SK-N-SH (cell line): ENCODE data around the gene ARHGAP25. TPM values are rescaled to one million over a fixed set of nuclear protein-coding genes. Genes with fewer than 3 reads are reported as not detected.

Source experiments
- CTCF ChIA-PET: fragments of 300-600, 350-600 bp; formaldehyde crosslinking; extraction: SDS; loops from one replicate; lab custom pipeline; 2021; lab: Yijun Ruan, JAX
- POLR2A ChIA-PET: fragments of 350-600 bp; sonication (Branson Sonifier 250); formaldehyde crosslinking; extraction: SDS; loops from one replicate; lab custom pipeline; 2020; ENCODE audit warnings: antibody characterized with exemption, inconsistent platforms; lab: Yijun Ruan, JAX
- DNase-seq: peaks from one replicate; pipeline ENCODE4 v3.0.0; 2012
- H2AFZ ChIP-seq: fragments of 200-600 bp; sonication (generic); 2 replicates; pipeline ENCODE4 v1.8.1; 2016; ENCODE audit warnings: antibody characterized with exemption, mild to moderate bottlenecking, low read depth
- H3F3A ChIP-seq: fragments of 200-600 bp; sonication (generic); replicated peaks from 2 replicates; pipeline ENCODE3; 2016; ENCODE audit warnings: antibody characterized with exemption, mild to moderate bottlenecking; ENCODE audit not compliant: insufficient read depth
- H3K27ac ChIP-seq, 2 experiments: fragments of 200-500 bp in 1 of 2; fragments of 200-600 bp in 1 of 2; sonication (Bioruptor generic) in 1 of 2; sonication (generic), shearing (Covaris generic) in 1 of 2; 2 replicates each; pipeline versions ENCODE4 v1.5.1 to v1.6.1; 2014 to 2016; ENCODE audit warnings: low read depth in 2 of 2, inconsistent platforms in 1 of 2, low read length in 1 of 2, mild to moderate bottlenecking in 1 of 2, mixed read lengths in 1 of 2
- H3K27me3 ChIP-seq: fragments of 200-600 bp; sonication (generic), shearing (Covaris generic); 2 replicates; pipeline ENCODE4 v1.6.1; 2016; ENCODE audit warnings: mixed run types; ENCODE audit not compliant: insufficient read depth
- H3K36me3 ChIP-seq, 2 experiments: fragments of 200-500 bp in 1 of 2; fragments of 200-600 bp in 1 of 2; sonication (Bioruptor generic) in 1 of 2; sonication (generic) in 1 of 2; replicated peaks in 1 of 2; 2 replicates each; pipeline versions ENCODE3 to v1.5.1; 2014 to 2016; ENCODE audit warnings: low read length in 1 of 2, mild to moderate bottlenecking in 1 of 2; ENCODE audit not compliant: insufficient read depth in 2 of 2, control insufficient read depth in 1 of 2
- H3K4me1 ChIP-seq, 2 experiments: fragments of 200-500 bp in 1 of 2; fragments of 200-600 bp in 1 of 2; sonication (Bioruptor generic) in 1 of 2; sonication (generic), shearing (Covaris generic) in 1 of 2; 2 replicates each; pipeline versions ENCODE4 v1.5.1 to v1.6.1; 2014 to 2016; ENCODE audit warnings: low read depth in 1 of 2, low read length in 1 of 2, mixed run types in 1 of 2; ENCODE audit not compliant: insufficient read depth in 2 of 2, control insufficient read depth in 1 of 2
- H3K4me2 ChIP-seq: fragments of 200-600 bp; sonication (generic), shearing (Covaris generic); 2 replicates; pipeline ENCODE4 v1.6.1; 2017; ENCODE audit warnings: mixed run types
- H3K4me3 ChIP-seq, 2 experiments: fragments of 200-500 bp in 1 of 2; fragments of 200-600 bp in 1 of 2; sonication (Bioruptor generic) in 1 of 2; sonication (generic), shearing (Covaris generic) in 1 of 2; 2 replicates each; pipeline versions ENCODE4 v1.5.1 to v1.8.1; 2014 to 2016; ENCODE audit warnings: low read depth in 2 of 2, inconsistent platforms in 1 of 2, low read length in 1 of 2, mild to moderate bottlenecking in 1 of 2, mixed read lengths in 1 of 2, moderate library complexity in 1 of 2
- H3K79me2 ChIP-seq: fragments of 200-600 bp; sonication (generic); 2 replicates; pipeline ENCODE4 v1.8.1; 2017; ENCODE audit warnings: mild to moderate bottlenecking; ENCODE audit not compliant: insufficient read depth
- H3K9ac ChIP-seq: fragments of 200-600 bp; sonication (generic); 2 replicates; pipeline ENCODE4 v1.6.1; 2017; ENCODE audit warnings: mixed run types
- H3K9me2 ChIP-seq: fragments of 200-600 bp; sonication (generic); 2 replicates; pipeline ENCODE4 v1.6.1; 2017; ENCODE audit warnings: mixed run types
- H3K9me3 ChIP-seq: fragments of 200-600 bp; sonication (generic); 2 replicates; pipeline ENCODE4 v1.6.1; 2017; ENCODE audit warnings: mixed run types, mild to moderate bottlenecking, moderate library complexity
- H4K20me1 ChIP-seq: fragments of 200-600 bp; sonication (generic); 2 replicates; pipeline ENCODE4 v1.6.1; 2017; ENCODE audit warnings: mild to moderate bottlenecking, mixed run types; ENCODE audit not compliant: insufficient read depth
- CTCF ChIP-seq: fragments of 200-600 bp; sonication (generic); IDR thresholded peaks from 2 replicates; pipeline ENCODE4 v1.6.1; 2017; ENCODE audit warnings: antibody characterized with exemption, mild to moderate bottlenecking, moderate library complexity
- ELF1 ChIP-seq: IDR thresholded peaks from 2 replicates; pipeline ENCODE4 v1.4.0; 2012
- EP300 ChIP-seq, 2 experiments: IDR thresholded peaks; 2 replicates each; pipeline versions ENCODE4 v1.4.0 to v1.6.1; 2012; ENCODE audit warnings: borderline replicate concordance in 1 of 2, low read depth in 1 of 2, low read length in 1 of 2
- FOXJ3 ChIP-seq: sonication (generic); formaldehyde crosslinking; IDR thresholded peaks from 2 replicates; pipeline ENCODE4 v1.5.1; 2020; ENCODE audit warnings: mild to moderate bottlenecking, missing genetic modification reagents
- FOXM1 ChIP-seq: IDR thresholded peaks from 2 replicates; pipeline ENCODE4 v1.4.0; 2012; ENCODE audit warnings: low read depth, mild to moderate bottlenecking
- JUND ChIP-seq: IDR thresholded peaks from 2 replicates; pipeline ENCODE4 v1.4.0; 2012
- MXI1 ChIP-seq: IDR thresholded peaks from 2 replicates; pipeline ENCODE4 v1.6.1; 2012; ENCODE audit warnings: mild to moderate bottlenecking, low read depth, low read length, improper control_type of control experiment
- NFIC ChIP-seq: IDR thresholded peaks from 2 replicates; pipeline ENCODE4 v1.4.0; 2012; ENCODE audit warnings: borderline replicate concordance
- NRF1 ChIP-seq: IDR thresholded peaks from 2 replicates; pipeline ENCODE4 v1.6.1; 2012; ENCODE audit warnings: low read depth, mild to moderate bottlenecking, low read length
- PBX3 ChIP-seq: IDR thresholded peaks from 2 replicates; pipeline ENCODE4; 2012
- RCOR1 ChIP-seq: fragments of 150-350 bp; IDR thresholded peaks from 2 replicates; pipeline ENCODE4 v1.6.1; 2017; ENCODE audit warnings: antibody characterized with exemption, low read length
- REST ChIP-seq: IDR thresholded peaks from 2 replicates; pipeline ENCODE4 v1.6.1; 2012; ENCODE audit warnings: mild to moderate bottlenecking, low read depth, low read length, moderate library complexity
- TCF12 ChIP-seq: IDR thresholded peaks from 2 replicates; pipeline ENCODE4 v1.4.0; 2012
- TEAD4 ChIP-seq: IDR thresholded peaks from 2 replicates; pipeline ENCODE4 v1.4.0; 2012; ENCODE audit warnings: mild to moderate bottlenecking, borderline replicate concordance; ENCODE audit not compliant: insufficient read depth
- USF1 ChIP-seq: IDR thresholded peaks from 2 replicates; pipeline ENCODE4 v1.4.0; 2012; ENCODE audit warnings: low read depth, borderline replicate concordance
- USF2 ChIP-seq: fragments of 150-350 bp; IDR thresholded peaks from 2 replicates; pipeline ENCODE4 v1.6.1; 2017; ENCODE audit warnings: antibody characterized with exemption, low read length, low read depth, borderline replicate concordance
- WGBS: methylation state at CpG from one replicate; pipeline ENCODE4 v1.1.6; 2017; ENCODE audit warnings: low lambda C conversion rate; 5-methylcytosine and 5-hydroxymethylcytosine counted together
- polyA plus RNA-seq, 3 experiments: library from polyadenylated mRNA; depleted of rRNA; stranded (reverse); fragments of >200 nt; gene quantifications; 2 replicates each; pipeline ENCODE4 v1.2.3, GENCODE V29; 2012

Gene ARHGAP25
- polyA plus RNA-seq, 1 of the 3 experiments (the other 2 are of a cell fraction), result not detected

GRCh38 chr2:68719912-68720311 is 14.7 kb upstream of the ARHGAP25 start (continued):
- TF ChIP-seq REST, result no peak
- no peak for TF ChIP-seq JUND
- TF ChIP-seq NRF1, result no peak
- TF ChIP-seq USF1, result no peak
- no peak for TF ChIP-seq CTCF
- TF ChIP-seq ELF1, result no peak
- no peak for TF ChIP-seq RCOR1

GRCh38 chr2:68720665-68721064 is 13.9 kb upstream of the ARHGAP25 start:
- POLR2A ChIA-PET, result no interaction called here
- Histone ChIP-seq H3K4me1 (peaks cover 0 to 4% of the 10 kb centered on the region in 2 experiments; a peak in 1 of 4 replicates), H3K9ac (no peak overlapping the region), H3F3A (no peaks in the 10 kb centered on the region), H3K27me3 (no peaks in the 10 kb centered on the region), H3K9me3 (no peaks in the 10 kb centered on the region), H3K4me2 (no peak overlapping the region), H3K4me3 (no peak overlapping the region), H2AFZ (no peak overlapping the region), H3K9me2 (no peaks in the 10 kb centered on the region), H4K20me1 (no peaks in the 10 kb centered on the region), H3K27ac (no peak overlapping the region), H3K79me2 (no peaks in the 10 kb centered on the region), H3K36me3 (no peaks in the 10 kb centered on the region)
- 33% methylated on average over 3 of the region's 3 CpGs for WGBS
- no peak for DNase-seq
- CTCF ChIA-PET, result interaction anchor here (0.6 to 4.6 kb wide), 6 partner anchors 11 to 257 kb away, joined by 3 to 21 read pairs (median 6); partner anchors contain the start of gene ARHGAP25
- TF ChIP-seq CTCF (no peak), FOXJ3 (no peak), TCF12 (no peak), USF2 (no peak), NRF1 (no peak), EP300 (IDR thresholded peaks at IDR 0.05; ENCODE audit: borderline replicate concordance in 1 of 2, low read depth in 1 of 2, low read length in 1 of 2) (no peak), MXI1 (no peak), TEAD4 (no peak), REST (no peak), ELF1 (no peak), FOXM1 (no peak), PBX3 (no peak), JUND (no peak), NFIC (no peak)
